HG03139 (cell line): ENCODE measurements around the gene TICRR.

Experiments
- ATAC-seq: cut with Tn5 transposase; IDR thresholded peaks from one replicate; pipeline ENCODE4 v1.9.1; 2021; ENCODE audit not compliant: unreplicated experiment

Gene TICRR

DNA sequence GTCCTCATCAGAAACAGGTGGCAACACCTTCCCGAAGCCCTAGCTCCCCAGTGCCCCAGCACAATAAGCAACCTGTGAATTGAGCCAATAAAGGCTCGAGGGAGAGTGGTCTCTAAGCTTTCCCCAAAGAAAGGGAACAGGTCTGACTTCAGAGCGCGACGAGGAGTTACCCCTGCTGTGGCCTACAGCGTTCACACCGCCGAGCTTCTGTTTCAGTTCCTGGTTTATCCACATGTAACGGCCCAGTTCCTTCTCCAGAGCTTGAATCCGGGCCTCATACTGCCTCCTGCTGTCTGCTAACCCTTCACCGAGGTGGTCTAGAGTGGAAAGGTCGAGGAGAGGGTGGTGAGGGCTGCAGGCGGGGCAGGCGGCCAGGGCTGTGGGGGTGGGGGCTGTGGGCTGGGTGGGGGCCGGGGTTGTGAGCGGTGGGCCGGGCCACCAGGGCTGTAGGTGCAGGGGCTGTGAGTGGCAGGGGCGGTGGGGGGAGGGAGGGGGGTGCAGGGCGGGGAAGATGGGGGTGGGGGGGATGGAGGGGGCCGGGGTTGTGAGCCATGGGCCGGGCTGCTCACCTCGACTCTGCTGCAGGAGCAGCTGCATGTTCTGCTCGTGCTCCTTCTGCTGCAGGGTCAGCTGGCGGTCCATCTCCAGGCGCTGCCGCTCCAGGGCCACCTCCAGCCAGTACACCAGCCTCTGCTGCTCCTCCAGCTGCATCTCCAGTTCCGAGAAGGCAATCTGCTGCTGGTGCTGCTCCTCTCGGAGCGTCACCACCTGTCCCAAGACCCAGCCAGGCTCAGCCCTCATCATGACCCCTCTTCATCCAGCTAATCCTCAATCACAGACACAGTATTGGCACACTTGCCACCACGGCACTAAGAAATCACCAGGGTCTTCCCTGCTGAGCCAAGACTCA lies 53.8 kb downstream of the TICRR start:
- no peak for ATAC-seq

GRCh38 chr15:89629829-89630228 lies 54.6 kb downstream of the TICRR start:
- no peak for ATAC-seq

GRCh38 chr15:89630260-89630659 lies 55.0 kb downstream of the TICRR start:
- ATAC-seq: no peak

DNA sequence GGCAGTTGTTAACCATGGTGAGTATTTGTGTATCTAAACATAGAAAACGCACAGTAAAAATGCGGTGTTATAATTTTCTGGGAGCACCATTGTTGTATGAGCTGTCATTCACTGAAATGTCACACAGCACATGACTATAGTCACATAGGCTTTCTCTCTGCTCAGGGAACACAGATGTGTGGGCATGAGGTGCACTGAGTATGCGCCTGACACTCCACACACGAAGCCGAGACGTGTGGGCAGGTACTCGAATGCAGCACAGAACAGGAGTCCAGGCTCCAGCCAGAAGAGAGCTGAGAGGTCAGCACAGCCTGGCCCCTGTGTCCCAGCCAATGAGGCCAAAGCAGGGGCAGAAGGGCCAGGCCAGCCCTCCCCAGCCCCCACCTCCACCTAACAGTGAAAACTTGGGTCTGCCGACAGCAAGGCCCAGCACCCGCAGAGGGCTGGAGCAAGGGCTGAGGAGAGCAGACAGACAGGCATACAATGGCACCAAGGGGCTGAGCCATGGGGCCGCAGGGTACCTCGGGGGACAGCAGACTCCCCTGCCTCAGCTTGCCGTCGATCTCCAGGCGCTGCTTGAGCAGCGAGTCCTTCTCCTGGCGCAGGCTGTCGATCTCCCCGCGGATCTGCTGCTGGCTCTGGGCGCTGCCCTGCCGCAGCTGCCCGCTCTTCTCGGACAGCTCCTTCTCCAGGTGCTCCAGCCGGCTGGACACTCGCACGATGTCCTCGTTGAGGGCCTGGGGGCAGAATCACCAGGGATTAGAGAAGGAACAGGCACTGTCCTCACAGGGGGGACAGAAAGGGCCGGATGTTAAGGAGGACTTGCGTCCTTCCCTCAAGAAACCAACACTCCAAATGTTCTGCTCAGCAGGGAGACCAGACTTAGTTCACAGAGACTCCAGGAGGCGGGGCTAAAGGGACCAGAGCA lies 56.0 kb downstream of the TICRR start:
- ATAC-seq: no peak

- ATAC-seq: no peak
Measured at GRCh38 chr15:89631902-89632264, 56.6 kb downstream of the TICRR start.

GRCh38 chr15:89632563-89633430 lies 57.5 kb downstream of the TICRR start:
- no peak for ATAC-seq

GRCh38 chr15:89633585-89633984 lies 58.3 kb downstream of the TICRR start:
- ATAC-seq: no peak

- ATAC-seq: no peak
Measured at GRCh38 chr15:89640245-89640644, 65.0 kb downstream of the TICRR start.

DNA sequence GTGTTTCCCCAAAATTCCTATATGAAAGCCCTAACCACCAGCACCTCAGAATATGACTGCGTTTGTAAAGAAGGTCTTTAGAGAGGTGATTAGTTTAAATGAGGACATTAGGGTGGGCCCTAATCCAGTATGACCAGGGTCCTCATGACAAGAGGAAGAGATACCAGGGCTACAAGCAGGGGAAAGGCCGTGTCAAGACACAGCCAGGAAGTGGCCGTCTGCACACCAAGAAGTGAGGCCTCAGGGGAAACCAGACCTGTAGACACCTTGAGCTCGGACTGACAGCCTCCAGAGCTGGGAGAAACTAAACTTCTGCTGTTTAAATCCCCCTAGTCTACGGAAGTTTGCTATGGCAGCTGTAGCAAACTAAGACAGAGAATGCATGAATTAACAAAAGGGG lies 65.8 kb downstream of the TICRR start:
- no peak for ATAC-seq

DNA sequence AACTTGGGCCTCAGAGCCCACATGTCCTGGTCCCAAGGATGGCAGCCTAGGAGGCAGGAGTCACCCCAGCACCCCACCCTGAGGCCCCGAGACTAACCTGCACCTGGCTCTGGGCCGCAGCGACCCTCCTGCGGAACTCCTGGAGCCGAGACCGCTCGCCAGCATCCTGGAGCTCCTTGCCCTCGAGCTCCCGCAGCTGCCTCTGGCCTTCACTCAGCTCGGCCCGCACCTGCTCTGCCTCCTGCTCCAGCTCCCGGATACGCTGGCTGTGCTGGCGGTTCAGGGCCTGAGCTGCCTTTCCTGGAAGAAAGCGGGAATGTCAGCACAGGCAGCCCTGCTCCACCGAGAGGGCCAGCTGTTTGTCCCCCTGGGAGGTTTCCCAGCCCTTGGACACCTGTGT lies 66.8 kb downstream of the TICRR start:
- ATAC-seq: no peak

DNA sequence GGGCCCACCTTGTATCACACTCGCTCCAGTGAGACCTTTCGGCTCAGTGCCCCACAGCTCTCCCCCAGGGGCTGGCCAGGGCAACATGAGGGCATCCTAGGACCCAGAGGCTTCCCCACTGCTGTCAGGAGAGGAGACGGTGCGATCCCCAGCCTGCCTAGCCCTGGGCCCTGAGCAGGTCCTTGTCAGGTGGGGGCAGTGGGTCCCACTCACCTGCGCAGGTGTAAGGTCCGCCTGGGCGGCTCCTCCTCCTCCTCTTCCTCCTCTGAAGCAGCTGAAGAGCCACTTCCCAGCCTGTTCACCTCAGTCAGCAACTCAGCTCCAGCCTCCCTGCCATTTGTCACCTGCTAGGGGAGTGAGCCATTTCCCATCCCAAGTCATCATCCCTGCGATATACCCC lies 70.4 kb downstream of the TICRR start:
- no peak for ATAC-seq

GRCh38 chr15:89646416-89647141 lies 71.3 kb downstream of the TICRR start:
- ATAC-seq: no peak

DNA sequence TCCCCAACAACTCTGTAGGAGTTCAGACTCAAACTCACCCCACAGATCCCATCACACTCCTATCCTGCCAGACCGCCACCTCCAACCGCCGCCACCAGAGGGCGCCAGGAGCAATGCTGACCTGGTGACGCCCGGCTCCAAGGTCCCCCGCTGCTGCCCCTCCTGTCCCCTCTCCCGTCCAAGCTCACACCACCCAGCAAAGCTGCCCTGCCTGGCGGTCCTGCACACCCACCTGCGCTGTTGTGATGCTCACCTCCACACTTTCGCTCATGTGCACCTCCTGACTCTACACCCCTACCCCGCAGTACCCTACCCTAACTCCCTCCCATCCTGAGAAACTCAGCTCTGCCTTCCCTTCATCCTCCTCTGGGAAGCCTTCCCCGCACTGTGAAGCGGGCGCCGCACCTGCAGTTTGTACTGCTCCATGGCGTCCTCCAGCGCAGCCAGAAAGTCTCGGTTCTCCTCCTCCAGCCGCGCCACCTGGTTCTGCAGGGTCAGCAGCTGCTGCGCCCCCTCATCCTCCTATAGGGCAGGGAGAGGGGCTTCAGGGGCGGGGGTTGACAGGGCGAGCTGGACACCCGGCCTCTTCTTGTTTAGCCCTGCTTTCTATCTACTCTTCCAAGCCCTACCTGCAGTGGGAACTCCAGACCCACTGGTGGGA lies 72.1 kb downstream of the TICRR start:
- ATAC-seq: no peak

GRCh38 chr15:89648106-89649012 lies 73.1 kb downstream of the TICRR start:
- no peak for ATAC-seq

DNA sequence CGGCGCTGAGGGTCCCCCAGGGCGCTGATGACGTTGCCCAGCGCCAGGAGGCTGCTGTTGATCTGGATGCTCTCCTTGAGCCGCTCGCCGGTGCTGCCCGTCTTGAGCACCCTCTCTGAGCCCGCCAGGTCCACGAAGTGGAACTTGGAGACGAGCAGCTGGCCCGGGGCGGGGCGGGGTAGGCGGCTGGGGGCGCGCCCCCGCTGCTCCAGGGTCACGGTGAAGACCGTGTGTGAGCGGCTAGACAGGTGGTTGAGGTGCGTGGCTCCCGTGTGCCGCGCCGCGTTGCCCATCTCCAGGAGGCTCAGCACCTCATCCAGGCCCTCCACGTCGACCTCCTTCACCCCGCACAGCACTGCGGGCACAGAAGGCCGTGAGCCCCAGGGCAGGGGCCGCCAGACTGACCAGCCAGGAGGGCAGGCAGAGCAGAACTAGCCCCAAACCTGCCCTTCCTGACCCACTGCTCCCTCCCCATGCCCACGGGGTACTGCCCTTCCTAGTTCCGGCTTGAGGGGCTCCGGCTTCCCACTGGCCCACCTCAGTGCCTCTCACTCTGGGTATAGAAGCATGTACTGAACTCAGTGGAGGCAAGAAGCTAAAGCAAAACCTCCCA lies 73.8 kb downstream of the TICRR start:
- no peak for ATAC-seq

DNA sequence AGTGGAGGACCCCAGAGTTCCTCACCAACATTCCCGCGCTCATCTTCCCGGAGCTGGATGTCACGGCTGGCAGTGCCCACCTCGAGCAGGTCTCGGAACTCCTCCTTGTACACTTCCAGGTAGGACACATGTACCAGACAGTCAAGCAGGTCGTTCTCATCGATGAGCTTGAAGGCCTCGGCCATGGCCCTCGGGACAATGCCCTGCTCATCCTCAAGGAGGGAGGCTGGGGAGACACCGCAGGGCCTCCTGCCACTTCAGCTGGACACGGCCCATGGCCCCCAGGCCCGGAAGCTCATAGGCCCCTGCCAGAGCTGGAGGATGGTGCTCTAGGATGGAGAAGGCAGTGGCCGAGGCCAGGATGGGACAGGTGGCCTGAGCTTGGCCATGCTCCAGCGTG lies 74.4 kb downstream of the TICRR start:
- ATAC-seq: no peak

DNA sequence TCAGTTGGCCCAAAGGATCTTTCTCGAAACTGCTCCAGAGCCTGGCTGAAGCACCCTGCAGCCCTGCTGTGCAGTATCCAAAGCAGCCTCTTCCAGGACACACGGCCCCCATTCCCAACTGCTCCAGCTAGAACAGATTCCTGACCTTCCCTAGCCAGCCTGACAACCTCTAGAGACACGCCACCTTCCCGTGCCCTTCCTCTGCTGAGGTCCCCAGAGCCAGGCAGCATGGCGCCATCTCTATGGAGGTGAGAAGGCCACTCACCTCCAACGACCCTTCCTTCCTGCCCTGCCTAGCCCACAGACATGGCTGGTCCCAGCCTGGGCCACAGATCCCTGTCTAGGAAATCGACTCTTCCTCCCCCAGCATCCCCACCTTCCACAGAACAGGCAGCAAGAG lies 76.9 kb downstream of the TICRR start:
- no peak for ATAC-seq

GRCh38 chr15:89652666-89653065 lies 77.4 kb downstream of the TICRR start:
- no peak for ATAC-seq
